Measurements from ENCODE around the gene OR5K2. TPM values are rescaled to one million over a fixed set of nuclear protein-coding genes. Genes with fewer than 3 reads are reported as not detected.
A peak's percentile ranks its signal among the peaks of the same experiment; 100 is the strongest.

The OR5K2 gene
- total RNA-seq, 2 experiments from 2014 or later, result not detected

DNA sequence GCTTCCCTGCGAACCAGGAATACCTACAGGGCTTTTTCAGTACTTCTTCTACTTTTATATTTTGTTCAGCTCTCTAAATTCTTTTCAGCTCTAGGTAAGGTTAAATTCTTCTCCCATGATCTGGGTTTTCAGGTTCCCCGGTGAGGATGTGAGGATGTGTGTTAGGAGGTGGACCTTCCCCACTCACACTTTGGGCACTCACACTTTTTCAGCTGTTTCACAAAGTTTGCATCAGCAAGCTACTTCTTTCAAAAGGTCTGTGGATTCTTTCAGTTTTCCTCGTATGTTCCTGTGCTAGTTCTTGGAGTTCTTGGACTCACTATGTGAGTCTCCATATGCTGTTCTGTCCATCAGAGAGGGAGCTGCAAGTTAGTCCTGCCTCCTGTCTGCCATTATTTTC is 13.9 kb upstream of the OR5K2 start:
- Histone ChIP-seq H2AFZ (ENCODE audit: low read length) (0 out of 2 replicates have a peak overlapping the region, but pooled peaks have one; percentile 19), H3K4me3 (ENCODE audit: low read depth, low read length, poor library complexity, severe bottlenecking) (no peak overlapping the region), H3K4me1 (ENCODE audit: insufficient read depth, low read length, poor library complexity, severe bottlenecking) (no peaks in the 10 kb centered on the region), H3K36me3 (ENCODE audit: insufficient read depth, low read length) (no peaks in the 10 kb centered on the region), H3K27ac (ENCODE audit: low read depth, low read length, poor library complexity, severe bottlenecking) (no peak overlapping the region), H3K9me2 (ENCODE audit: insufficient read depth, low read length) (no peaks in the 10 kb centered on the region), H3K79me2 (ENCODE audit: insufficient read depth, low read depth, low read length) (no peaks in the 10 kb centered on the region), H4K20me1 (ENCODE audit: insufficient read depth, low read length) (no peaks in the 10 kb centered on the region), H3K4me2 (ENCODE audit: low read length) (no peak overlapping the region), H3K9me3 (ENCODE audit: low read length) (0 out of 2 replicates have a peak, but pooled peaks cover 4% of the 10 kb centered on the region)
- intact Hi-C loops (cut with micrococcal nuclease; ENCODE audit: unreplicated experiment), result no loop called here
- DNase-seq (ENCODE audit: low spot score), result no peak
- BruUV-seq (replicated peaks), result no TSS peak
- TF ChIP-seq, protein P1, sequence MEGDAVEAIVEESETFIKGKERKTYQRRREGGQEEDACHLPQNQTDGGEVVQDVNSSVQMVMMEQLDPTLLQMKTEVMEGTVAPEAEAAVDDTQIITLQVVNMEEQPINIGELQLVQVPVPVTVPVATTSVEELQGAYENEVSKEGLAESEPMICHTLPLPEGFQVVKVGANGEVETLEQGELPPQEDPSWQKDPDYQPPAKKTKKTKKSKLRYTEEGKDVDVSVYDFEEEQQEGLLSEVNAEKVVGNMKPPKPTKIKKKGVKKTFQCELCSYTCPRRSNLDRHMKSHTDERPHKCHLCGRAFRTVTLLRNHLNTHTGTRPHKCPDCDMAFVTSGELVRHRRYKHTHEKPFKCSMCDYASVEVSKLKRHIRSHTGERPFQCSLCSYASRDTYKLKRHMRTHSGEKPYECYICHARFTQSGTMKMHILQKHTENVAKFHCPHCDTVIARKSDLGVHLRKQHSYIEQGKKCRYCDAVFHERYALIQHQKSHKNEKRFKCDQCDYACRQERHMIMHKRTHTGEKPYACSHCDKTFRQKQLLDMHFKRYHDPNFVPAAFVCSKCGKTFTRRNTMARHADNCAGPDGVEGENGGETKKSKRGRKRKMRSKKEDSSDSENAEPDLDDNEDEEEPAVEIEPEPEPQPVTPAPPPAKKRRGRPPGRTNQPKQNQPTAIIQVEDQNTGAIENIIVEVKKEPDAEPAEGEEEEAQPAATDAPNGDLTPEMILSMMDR (conservative IDR thresholded peaks at IDR 0.05; ENCODE audit: low read length), result no peak
- no peak for TF ChIP-seq EZH2phosphoT487 (IDR thresholded peaks at IDR 0.05; ENCODE audit: borderline replicate concordance, low read depth, low read length)
- ChIA-PET CTCF (ENCODE audit: unreplicated experiment) (no interaction called here), POLR2A (interaction anchor here (0.7 kb wide), 1 partner anchor 1722 kb away, joined by 3 read pairs; no protein-coding TSS in a partner anchor)

DNA sequence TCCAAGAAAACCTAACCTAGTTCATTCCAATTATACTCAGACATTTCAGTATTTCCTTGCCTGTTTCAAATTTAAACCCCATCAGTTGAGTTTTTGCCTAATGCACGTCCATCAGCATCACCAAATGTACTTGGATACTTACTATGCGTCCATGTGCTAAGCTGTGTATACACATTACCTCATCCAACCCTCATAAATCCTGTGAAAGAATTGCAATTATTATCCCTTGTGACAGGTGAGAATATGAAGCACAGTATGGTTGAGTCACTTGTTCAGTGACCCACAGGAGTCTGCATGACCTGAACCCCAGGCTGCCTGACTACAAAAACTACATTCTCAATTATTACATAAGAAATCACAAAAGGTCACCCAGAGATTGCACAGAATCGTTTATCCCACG is 2.5 kb downstream of the OR5K2 start:
- no TSS peak for BruUV-seq (replicated peaks)
- Histone ChIP-seq H3K36me3 (ENCODE audit: insufficient read depth, low read length) (no peaks in the 10 kb centered on the region), H4K20me1 (ENCODE audit: insufficient read depth, low read length) (no peaks in the 10 kb centered on the region), H3K4me3 (ENCODE audit: low read depth, low read length, poor library complexity, severe bottlenecking) (no peak overlapping the region), H3K27ac (ENCODE audit: low read depth, low read length, poor library complexity, severe bottlenecking) (no peak overlapping the region), H3K79me2 (ENCODE audit: insufficient read depth, low read depth, low read length) (no peaks in the 10 kb centered on the region), H2AFZ (ENCODE audit: low read length) (no peak overlapping the region), H3K4me1 (ENCODE audit: insufficient read depth, low read length, poor library complexity, severe bottlenecking) (no peaks in the 10 kb centered on the region), H3K9me3 (ENCODE audit: low read length) (no peaks in the 10 kb centered on the region), H3K9me2 (ENCODE audit: insufficient read depth, low read length) (no peaks in the 10 kb centered on the region), H3K4me2 (ENCODE audit: low read length) (no peak overlapping the region)
- TF ChIP-seq EZH2phosphoT487 (IDR thresholded peaks at IDR 0.05; ENCODE audit: borderline replicate concordance, low read depth, low read length), result no peak
- TF ChIP-seq, protein P1 (conservative IDR thresholded peaks at IDR 0.05; ENCODE audit: low read length), result no peak
- intact Hi-C loops (cut with micrococcal nuclease; ENCODE audit: unreplicated experiment), result loop anchor here (10.0 kb wide), 1 partner anchor 1165 kb away; no protein-coding TSS in a partner anchor
- DNase-seq (ENCODE audit: low spot score), result no peak
- CTCF ChIA-PET (ENCODE audit: unreplicated experiment), result no interaction called here
- POLR2A ChIA-PET, result no interaction called here

DNA sequence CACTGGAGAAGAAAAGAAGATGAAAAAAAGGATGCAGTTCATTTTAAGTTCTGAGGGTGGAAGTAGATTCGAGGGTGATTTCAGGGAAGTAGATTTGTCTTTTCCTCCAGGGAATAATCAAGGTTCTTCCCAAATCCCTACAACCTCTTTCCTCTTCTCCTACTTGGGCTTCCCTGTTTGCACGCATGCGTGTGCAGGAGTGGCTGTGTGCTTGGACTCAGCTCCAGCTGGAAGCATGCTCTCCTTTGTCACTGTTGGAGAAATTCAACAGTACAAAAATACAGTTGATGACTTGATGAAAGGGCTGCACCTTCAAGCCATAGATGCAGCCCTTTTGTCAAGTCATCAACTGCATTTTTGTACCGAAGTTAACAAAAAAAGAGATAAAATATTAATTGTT is 3.8 kb downstream of the OR5K2 start:
- H3K4me1 ChIP-seq (ENCODE audit: insufficient read depth, low read length, poor library complexity, severe bottlenecking), result no peaks in the 10 kb centered on the region
- ChIA-PET CTCF (ENCODE audit: unreplicated experiment) (no interaction called here), POLR2A (interaction anchor here (0.7 to 1.2 kb wide), 2 partner anchors 72 to 126 kb away, joined by 3 read pairs; no protein-coding TSS in a partner anchor)
- no peaks in the 10 kb centered on the region for H4K20me1 ChIP-seq (ENCODE audit: insufficient read depth, low read length)
- no peak overlapping the region for H3K4me3 ChIP-seq (ENCODE audit: low read depth, low read length, poor library complexity, severe bottlenecking)
- DNase-seq (ENCODE audit: low spot score), result no peak
- no peak overlapping the region for H3K27ac ChIP-seq (ENCODE audit: low read depth, low read length, poor library complexity, severe bottlenecking)
- no peak overlapping the region for H3K4me2 ChIP-seq (ENCODE audit: low read length)
- no peaks in the 10 kb centered on the region for H3K79me2 ChIP-seq (ENCODE audit: insufficient read depth, low read depth, low read length)
- BruUV-seq (replicated peaks), result no TSS peak
- no peaks in the 10 kb centered on the region for H3K9me3 ChIP-seq (ENCODE audit: low read length)
- H2AFZ ChIP-seq (ENCODE audit: low read length), result no peak overlapping the region
- intact Hi-C loops (cut with micrococcal nuclease; ENCODE audit: unreplicated experiment), result loop anchor here (10.0 kb wide), 1 partner anchor 1164 kb away; no protein-coding TSS in a partner anchor
- H3K9me2 ChIP-seq (ENCODE audit: insufficient read depth, low read length), result no peaks in the 10 kb centered on the region
- TF ChIP-seq, protein P1 (conservative IDR thresholded peaks at IDR 0.05; ENCODE audit: low read length), result no peak
- no peak for TF ChIP-seq EZH2phosphoT487 (IDR thresholded peaks at IDR 0.05; ENCODE audit: borderline replicate concordance, low read depth, low read length)
- no peaks in the 10 kb centered on the region for H3K36me3 ChIP-seq (ENCODE audit: insufficient read depth, low read length)

Data from OCI-LY7 (cell line).